Measurements from ENCODE around the gene WDR90. TPM values are rescaled to one million over a fixed set of nuclear protein-coding genes. Genes with fewer than 3 reads are reported as not detected.

WDR90 gene
- total and polyA plus RNA-seq, 2 of the 13 experiments (the other 11 are each of a cell fraction or from before 2014, with no cell fraction given) = 14.9 to 28.9 TPM

GRCh38 chr16:648071-648780 lies 939 bp upstream of the WDR90 start (continued):
- TF ChIP-seq ZNF777 (CRISPR knock-in tag; IDR thresholded peaks at IDR 0.05) (no peak), ZNF567 (CRISPR knock-in tag; IDR thresholded peaks at IDR 0.05; ENCODE audit: borderline replicate concordance) (no peak)

GRCh38 chr16:649631-650030 lies 466 bp downstream of the WDR90 start:
- TF ChIP-seq MTF1 (CRISPR knock-in tag; IDR thresholded peaks at IDR 0.05) = no peak
- TF ChIP-seq TOPORS (CRISPR knock-in tag; IDR thresholded peaks at IDR 0.05) = no peak
- TF ChIP-seq FOXO1 (CRISPR knock-in tag; IDR thresholded peaks at IDR 0.05) = no peak
- 0 out of 2 replicates have a peak, but pooled peaks have one; percentile 3 for TF ChIP-seq GABPA (IDR thresholded peaks at IDR 0.05; ENCODE audit: low read depth, low read length)
- TF ChIP-seq GABPA (CRISPR knock-in tag; IDR thresholded peaks at IDR 0.05; ENCODE audit: low read depth) = no peak
- TF ChIP-seq ZNF367 (CRISPR knock-in tag; IDR thresholded peaks at IDR 0.05; ENCODE audit: borderline replicate concordance) = no peak
- TF ChIP-seq, protein P1, sequence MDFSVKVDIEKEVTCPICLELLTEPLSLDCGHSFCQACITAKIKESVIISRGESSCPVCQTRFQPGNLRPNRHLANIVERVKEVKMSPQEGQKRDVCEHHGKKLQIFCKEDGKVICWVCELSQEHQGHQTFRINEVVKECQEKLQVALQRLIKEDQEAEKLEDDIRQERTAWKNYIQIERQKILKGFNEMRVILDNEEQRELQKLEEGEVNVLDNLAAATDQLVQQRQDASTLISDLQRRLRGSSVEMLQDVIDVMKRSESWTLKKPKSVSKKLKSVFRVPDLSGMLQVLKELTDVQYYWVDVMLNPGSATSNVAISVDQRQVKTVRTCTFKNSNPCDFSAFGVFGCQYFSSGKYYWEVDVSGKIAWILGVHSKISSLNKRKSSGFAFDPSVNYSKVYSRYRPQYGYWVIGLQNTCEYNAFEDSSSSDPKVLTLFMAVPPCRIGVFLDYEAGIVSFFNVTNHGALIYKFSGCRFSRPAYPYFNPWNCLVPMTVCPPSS (IDR thresholded peaks at IDR 0.05) = no peak

More at GRCh38 chr16:649631-650030, 466 bp downstream of the WDR90 start:
- peak overlapping the region; percentile 83 for H3K4me2 ChIP-seq (ENCODE audit: low read depth, low read length)
- DNase-seq (ENCODE audit: low spot score) (no peak), FAIRE-seq (no peak), ATAC-seq (no peak)
- H3K4me1 ChIP-seq (ENCODE audit: insufficient read depth, low read length) = peaks cover 79% of the 10 kb centered on the region
- no peaks in the 10 kb centered on the region for H3K27me3 ChIP-seq (ENCODE audit: control insufficient read depth in 1 of 2, insufficient read depth in 2 of 2, low read length in 2 of 2)
- peak overlapping the region; percentile 93 for H3K27ac ChIP-seq (ENCODE audit: extremely low read length, insufficient read depth, low read length)
- ChIA-PET POLR2A (interaction anchor here (0.7 to 2.4 kb wide), 7 partner anchors 13 to 147 kb away, joined by 3 to 12 read pairs (median 4); partner anchors contain the start of genes ANTKMT, METTL26, RHBDL1 and RHOT2), CTCF (ENCODE audit: low intra/inter-chr PET ratio, low total read pairs) (no interaction called here)
- H3K9me3 ChIP-seq (ENCODE audit: low read length) = no peaks in the 10 kb centered on the region
- peak overlapping the region; percentile 91 for H3K9ac ChIP-seq (ENCODE audit: insufficient read depth, low read depth, low read length)
- in situ Hi-C loops (cut with HindIII; ENCODE audit: extremely low pct_ligation_motif_present, low pct_unique_long_range_greater_than_20kb) = no loop called here
- H4K20me1 ChIP-seq (ENCODE audit: insufficient read depth, low read length) = peaks cover 1% of the 10 kb centered on the region; the same call in 1 of the 2 replicates
- H3K79me2 ChIP-seq (ENCODE audit: insufficient read depth, low read length) = peaks cover 12% of the 10 kb centered on the region
- no peaks in the 10 kb centered on the region for H3K36me3 ChIP-seq (replicated peaks in 1 of 2; ENCODE audit: control insufficient read depth in 1 of 2, insufficient read depth in 2 of 2, low read length in 2 of 2)
- peak overlapping the region; percentile 71 to 79 (median 71) for H3K4me3 ChIP-seq (replicated peaks in 1 of 3; ENCODE audit: insufficient read depth in 1 of 3, low read depth in 2 of 3, low read length in 3 of 3)
- BruUV-seq (replicated peaks) = no TSS peak
- WGBS (ENCODE audit: low lambda C conversion rate) = 0% methylated on average over 7 of the region's 44 CpGs
- H2AFZ ChIP-seq (ENCODE audit: low read length) = no peak overlapping the region
- intact Hi-C loops (cut with micrococcal nuclease; ENCODE audit: unreplicated experiment) = loop anchor here (10.0 kb wide), 1 partner anchor 65 kb away; no protein-coding TSS in a partner anchor
